Smooth muscle cell (in vitro differentiated cells): ENCODE data around the gene ZNF516. TPM values are rescaled to one million over a fixed set of nuclear protein-coding genes. Genes with fewer than 3 reads are reported as not detected.

ENCODE experiments used
- DNase-seq: peaks from one replicate; lab custom pipeline; 2025; ENCODE audit not compliant: unreplicated experiment; lab: John Stamatoyannopoulos, UW
- H2AFZ ChIP-seq: fragments of 200-600 bp; sonication (generic); 2 replicates; pipeline ENCODE4 v1.6.0; 2016; ENCODE audit warnings: antibody characterized with exemption, low read depth, mild to moderate bottlenecking
- H3F3A ChIP-seq: fragments of 200-600 bp; sonication (generic); 2 replicates; pipeline ENCODE4 v1.6.0; 2017; ENCODE audit warnings: antibody characterized with exemption, low read depth
- H3K27ac ChIP-seq: fragments of 200-600 bp; sonication (generic); 2 replicates; pipeline ENCODE4 v1.5.1; 2016; ENCODE audit warnings: low read depth, mild to moderate bottlenecking
- H3K27me3 ChIP-seq: fragments of 200-600 bp; sonication (generic); 2 replicates; pipeline ENCODE4 v1.6.1; 2016; ENCODE audit warnings: low read depth, mild to moderate bottlenecking
- H3K36me3 ChIP-seq: fragments of 200-600 bp; sonication (generic); 2 replicates; pipeline ENCODE4 v1.5.1; 2016; ENCODE audit warnings: low read depth
- H3K4me1 ChIP-seq: fragments of 200-600 bp; sonication (generic); 2 replicates; pipeline ENCODE4 v1.5.1; 2016; ENCODE audit warnings: low read depth
- H3K4me2 ChIP-seq: fragments of 200-600 bp; sonication (generic); 2 replicates; pipeline ENCODE4 v1.6.0; 2016; ENCODE audit warnings: mild to moderate bottlenecking
- H3K4me3 ChIP-seq: fragments of 200-600 bp; sonication (generic); 2 replicates; pipeline ENCODE4 v1.5.1; 2016; ENCODE audit warnings: mild to moderate bottlenecking
- H3K79me2 ChIP-seq: fragments of 200-600 bp; sonication (generic); 2 replicates; pipeline ENCODE4 v1.6.0; 2016; ENCODE audit warnings: low read depth, mild to moderate bottlenecking
- H3K9ac ChIP-seq: fragments of 200-600 bp; sonication (generic); 2 replicates; pipeline ENCODE4 v1.6.0; 2016; ENCODE audit warnings: low read depth
- H3K9me3 ChIP-seq: fragments of 200-600 bp; sonication (generic); replicated peaks from 2 replicates; pipeline ENCODE4 v1.5.1; 2016; ENCODE audit warnings: low read depth
- H4K20me1 ChIP-seq: fragments of 200-600 bp; sonication (generic); 2 replicates; pipeline ENCODE4 v1.6.0; 2016; ENCODE audit warnings: low read depth
- CTCF ChIP-seq: fragments of 200-600 bp; sonication (generic); IDR thresholded peaks from 2 replicates; pipeline ENCODE4 v1.5.1; 2017; ENCODE audit warnings: borderline replicate concordance, mild to moderate bottlenecking, antibody characterized with exemption; ENCODE audit not compliant: insufficient read depth, poor library complexity, severe bottlenecking
- WGBS: methylation state at CpG from one replicate; pipeline ENCODE4 v1.1.7; 2016; ENCODE audit warnings: low lambda C conversion rate; 5-methylcytosine and 5-hydroxymethylcytosine counted together
- polyA plus RNA-seq: library from polyadenylated mRNA; unstranded; fragments of >200 nt; fragmentation: Nextera tagmentation; extraction: Ambion mirVana; gene quantifications from 2 replicates; pipeline ENCODE4 v1.2.1, GENCODE V29; 2016
- total RNA-seq: library from RNA; depleted of rRNA; stranded (reverse); fragments of >200 nt; gene quantifications from 2 replicates; pipeline ENCODE4 v1.2.3, GENCODE V29; 2014

Gene ZNF516
- total and polyA plus RNA-seq, 2 experiments from 2014 or later = 15.6 to 24.2 TPM

GRCh38 chr18:76429262-76430126, 65.5 kb downstream of the ZNF516 start:
- no peak for TF ChIP-seq CTCF
- Histone ChIP-seq H3K4me1 (peaks cover 9% of the 10 kb centered on the region), H3K79me2 (peaks cover 86% of the 10 kb centered on the region), H3K27me3 (no peaks in the 10 kb centered on the region), H3K4me3 (no peak overlapping the region), H3K4me2 (no peak overlapping the region), H3K9ac (no peak overlapping the region), H3K27ac (no peak overlapping the region), H4K20me1 (peaks cover 100% of the 10 kb centered on the region), H3K9me3 (no peaks in the 10 kb centered on the region), H3F3A (no peaks in the 10 kb centered on the region), H3K36me3 (no peaks in the 10 kb centered on the region), H2AFZ (no peak overlapping the region)
- DNase-seq = no peak
- 95% methylated on average over 14 of the region's 14 CpGs for WGBS

GRCh38 chr18:76428396-76429261, 66.4 kb downstream of the ZNF516 start:
- DNase-seq = no peak
- Histone ChIP-seq H3K27me3 (no peaks in the 10 kb centered on the region), H4K20me1 (peaks cover 96% of the 10 kb centered on the region)

GRCh38 chr18:76426737-76427305, 68.2 kb downstream of the ZNF516 start:
- Histone ChIP-seq H3K79me2 (peaks cover 73% of the 10 kb centered on the region), H3K27ac (no peak overlapping the region), H3K9ac (no peak overlapping the region), H3K4me3 (no peak overlapping the region), H2AFZ (no peak overlapping the region), H4K20me1 (peaks cover 96% of the 10 kb centered on the region), H3K36me3 (no peaks in the 10 kb centered on the region), H3K4me1 (peaks cover 9% of the 10 kb centered on the region), H3K9me3 (no peaks in the 10 kb centered on the region), H3K4me2 (no peak overlapping the region), H3K27me3 (no peaks in the 10 kb centered on the region), H3F3A (no peaks in the 10 kb centered on the region)
- DNase-seq = no peak
- 38% methylated on average over 8 of the region's 8 CpGs for WGBS
- peak; percentile 67 for TF ChIP-seq CTCF

More at GRCh38 chr18:76428396-76429261, 66.4 kb downstream of the ZNF516 start:
- H3K4me1 ChIP-seq = peaks cover 9% of the 10 kb centered on the region
- no peak overlapping the region for H3K9ac ChIP-seq
- no peak for TF ChIP-seq CTCF
- H3K36me3 ChIP-seq = no peaks in the 10 kb centered on the region
- H3K4me2 ChIP-seq = no peak overlapping the region
- no peak overlapping the region for H3K4me3 ChIP-seq
- 86% methylated on average over 15 of the region's 15 CpGs for WGBS
- no peak overlapping the region for H2AFZ ChIP-seq
- H3F3A ChIP-seq = no peaks in the 10 kb centered on the region
- no peaks in the 10 kb centered on the region for H3K9me3 ChIP-seq
- peaks cover 78% of the 10 kb centered on the region for H3K79me2 ChIP-seq
- H3K27ac ChIP-seq = no peak overlapping the region
